MM.1S (cell line): ENCODE results near the gene LMLN.

Experiments used
- CTCF ChIP-seq: fragments of 300-600 bp; sonication (generic); IDR thresholded peaks from 2 replicates; pipeline ENCODE4 v1.5.1; 2016; ENCODE audit warnings: antibody characterized with exemption, low read length, mixed read lengths
- EZH2 ChIP-seq: fragments of 300-600 bp; sonication (generic); optimal IDR thresholded peaks from 2 replicates; pipeline ENCODE3; 2017; ENCODE audit warnings: low read depth, mild to moderate bottlenecking, antibody characterized with exemption, low read length, mixed read lengths
- EZH2phosphoT487 ChIP-seq: fragments of 300-600 bp; sonication (generic); IDR thresholded peaks from 2 replicates; pipeline ENCODE4 v1.6.1; 2018; ENCODE audit warnings: antibody characterized with exemption, low read length

DNA sequence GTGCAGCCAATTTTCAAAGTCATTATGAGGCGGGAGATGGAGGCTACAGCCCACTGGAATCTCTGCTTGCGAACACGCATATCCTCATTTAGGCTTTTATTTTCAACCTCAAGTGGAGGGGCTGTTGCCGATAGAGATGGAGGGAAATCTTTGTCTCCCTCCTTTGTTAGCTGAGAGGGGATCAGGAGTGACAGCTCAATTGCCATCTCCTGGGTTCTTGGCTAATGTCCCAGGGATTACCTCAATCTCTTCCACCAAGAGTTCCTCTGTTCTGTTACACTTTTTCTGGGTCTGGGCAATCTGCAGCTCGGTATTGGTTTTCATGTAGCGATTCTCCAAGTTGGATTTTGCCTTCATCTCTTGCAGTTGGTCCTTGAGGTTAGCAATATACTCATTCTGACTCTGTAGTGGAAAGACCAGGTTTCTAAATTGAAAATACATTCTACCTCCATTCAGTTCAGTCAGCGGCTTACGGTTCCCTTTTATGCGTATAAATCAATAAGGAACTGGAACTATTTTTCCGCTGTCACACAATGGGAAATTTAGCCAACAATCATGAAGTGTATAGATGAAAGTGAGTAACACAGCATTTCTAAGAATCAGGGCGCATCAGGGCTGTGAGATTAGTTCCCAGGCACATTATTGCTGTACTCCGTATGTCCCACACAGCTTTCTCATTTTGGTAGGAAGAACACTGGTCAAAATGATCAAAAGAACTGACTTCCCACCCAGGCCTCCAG is 46.2 kb upstream of the LMLN start:
- TF ChIP-seq CTCF (no peak), EZH2phosphoT487 (no peak), EZH2 (no peak)
